Measurements from ENCODE around the gene PRDM16.
A peak's percentile ranks its signal among the peaks of the same experiment; 100 is the strongest.
"Not testable (repeated sequence)": the region's sequence is repeated elsewhere in the genome, so short reads cannot be mapped to it uniquely, and the experiment has no call there.

The PRDM16 gene

GRCh38 chr1:3155056-3155925 is 86.3 kb downstream of the PRDM16 start:
- Mint-ChIP-seq H3K4me1 (no peaks in the 10 kb centered on the region), H3K27ac (no peak overlapping the region), H3K9me3 (no peaks in the 10 kb centered on the region), H3K4me3 (no peak overlapping the region), H3K27me3 (peaks cover 70% of the 10 kb centered on the region), H3K36me3 (no peaks in the 10 kb centered on the region)
- no peak for DNase-seq
- CTCF ChIA-PET: no interaction called here

DNA sequence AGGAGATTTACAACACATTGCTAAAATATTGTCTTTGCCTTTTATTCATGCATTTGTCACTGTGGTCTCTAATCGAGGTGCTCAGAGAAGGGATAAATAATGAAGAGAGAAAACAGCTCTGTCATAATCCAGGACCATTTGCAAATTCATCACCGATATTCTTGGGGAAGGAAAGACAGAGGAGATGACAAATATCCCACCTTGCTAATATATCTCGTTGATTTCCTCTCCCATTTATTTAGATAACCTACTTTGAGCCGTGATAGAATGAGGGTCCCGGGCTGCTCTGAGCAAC is 86.9 kb downstream of the PRDM16 start:
- CTCF ChIA-PET: no interaction called here
- no peaks in the 10 kb centered on the region for H3K9me3 Mint-ChIP-seq
- no peak overlapping the region for H3K4me3 Mint-ChIP-seq
- no peaks in the 10 kb centered on the region for H3K36me3 Mint-ChIP-seq
- DNase-seq: no peak
- no peak overlapping the region for H3K27ac Mint-ChIP-seq
- peaks cover 3% of the 10 kb centered on the region for H3K4me1 Mint-ChIP-seq
- H3K27me3 Mint-ChIP-seq: peaks cover 76% of the 10 kb centered on the region

DNA sequence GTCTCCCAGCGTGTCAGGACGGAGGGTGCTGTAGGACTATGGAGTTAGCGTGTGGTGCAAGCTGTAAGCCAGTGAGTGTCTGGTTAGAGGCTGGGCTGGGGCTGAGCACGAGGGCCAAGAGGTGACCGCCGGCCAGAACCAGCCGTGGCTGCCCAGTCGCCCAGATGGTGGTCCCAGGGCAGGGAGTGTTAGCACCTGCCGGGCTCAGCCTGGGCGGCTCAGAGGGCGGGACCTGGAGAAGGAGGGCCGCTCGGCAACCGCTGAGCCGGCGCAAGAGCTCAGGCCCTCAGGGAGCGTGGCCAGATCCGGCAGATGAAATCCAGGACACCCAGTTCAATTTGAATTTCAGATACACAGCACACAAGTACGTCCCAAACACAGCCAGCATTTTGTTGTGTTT is 87.9 kb downstream of the PRDM16 start:
- Mint-ChIP-seq H3K27me3 (peaks cover 85% of the 10 kb centered on the region), H3K36me3 (no peaks in the 10 kb centered on the region), H3K4me1 (peaks cover 8% of the 10 kb centered on the region), H3K9me3 (no peaks in the 10 kb centered on the region), H3K4me3 (no peak overlapping the region), H3K27ac (no peak overlapping the region)
- CTCF ChIA-PET: no interaction called here
- DNase-seq: no peak

GRCh38 chr1:3158347-3158746 is 89.3 kb downstream of the PRDM16 start:
- H3K9me3 Mint-ChIP-seq: no peaks in the 10 kb centered on the region
- H3K27me3 Mint-ChIP-seq: peaks cover 81% of the 10 kb centered on the region
- DNase-seq: no peak
- H3K27ac Mint-ChIP-seq: no peak overlapping the region
- peaks cover 8% of the 10 kb centered on the region for H3K4me1 Mint-ChIP-seq
- CTCF ChIA-PET: no interaction called here
- H3K4me3 Mint-ChIP-seq: no peak overlapping the region
- no peaks in the 10 kb centered on the region for H3K36me3 Mint-ChIP-seq

- H3K27me3 Mint-ChIP-seq: peaks cover 77% of the 10 kb centered on the region
These were observed 90.1 kb downstream of the PRDM16 start for GRCh38 chr1:3159121-3159520.

DNA sequence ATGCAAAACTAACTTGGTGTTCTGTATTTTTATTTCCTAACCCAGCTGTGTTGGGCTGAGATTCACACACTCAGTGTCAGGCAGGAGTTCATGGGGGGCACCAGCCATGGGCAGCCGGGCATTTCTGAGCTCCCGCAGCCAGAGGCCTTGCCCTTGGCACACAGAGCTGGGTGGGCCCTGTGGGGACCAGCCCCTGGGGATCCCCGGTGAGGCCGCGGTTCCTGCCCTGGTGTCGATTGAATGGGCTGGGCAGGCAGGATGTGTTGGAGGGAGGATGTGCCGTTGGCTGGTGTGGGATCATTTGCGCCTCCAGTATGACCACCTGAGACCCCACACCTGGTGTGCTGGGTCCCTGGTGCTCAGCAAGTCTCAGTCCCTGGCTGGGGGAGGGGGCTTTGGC is 91.0 kb downstream of the PRDM16 start:
- Mint-ChIP-seq H3K27me3 (peaks cover 68% of the 10 kb centered on the region), H3K36me3 (no peaks in the 10 kb centered on the region), H3K4me3 (no peak overlapping the region), H3K9me3 (no peaks in the 10 kb centered on the region), H3K4me1 (peaks cover 8% of the 10 kb centered on the region), H3K27ac (no peak overlapping the region)
- DNase-seq: no peak
- CTCF ChIA-PET: no interaction called here

More at GRCh38 chr1:3159121-3159520, 90.1 kb downstream of the PRDM16 start:
- Mint-ChIP-seq H3K27ac (no peak overlapping the region), H3K4me1 (peaks cover 8% of the 10 kb centered on the region), H3K36me3 (no peaks in the 10 kb centered on the region), H3K9me3 (no peaks in the 10 kb centered on the region), H3K4me3 (no peak overlapping the region)
- CTCF ChIA-PET: no interaction called here
- no peak for DNase-seq

- Mint-ChIP-seq H3K4me3 (peak overlapping the region; percentile 46), H3K27ac (no peak overlapping the region), H3K4me1 (peaks cover 8% of the 10 kb centered on the region), H3K36me3 (no peaks in the 10 kb centered on the region), H3K9me3 (no peaks in the 10 kb centered on the region), H3K27me3 (peaks cover 61% of the 10 kb centered on the region)
- CTCF ChIA-PET: no interaction called here
- no peak for DNase-seq
These were observed 91.7 kb downstream of the PRDM16 start for GRCh38 chr1:3160647-3161145.

GRCh38 chr1:3161176-3161840 is 92.3 kb downstream of the PRDM16 start:
- no peak overlapping the region for H3K27ac Mint-ChIP-seq
- no peaks in the 10 kb centered on the region for H3K9me3 Mint-ChIP-seq
- H3K27me3 Mint-ChIP-seq: peaks cover 55% of the 10 kb centered on the region
- H3K4me3 Mint-ChIP-seq: peak overlapping the region; percentile 46
- H3K36me3 Mint-ChIP-seq: no peaks in the 10 kb centered on the region
- CTCF ChIA-PET: interaction anchor here (0.6 kb wide), 1 partner anchor 234 kb away, joined by 3 read pairs; no protein-coding TSS in a partner anchor
- peaks cover 8% of the 10 kb centered on the region for H3K4me1 Mint-ChIP-seq
- DNase-seq: no peak

- Mint-ChIP-seq H3K27me3 (peaks cover 44% of the 10 kb centered on the region), H3K4me3 (no peak overlapping the region), H3K27ac (no peak overlapping the region), H3K36me3 (no peaks in the 10 kb centered on the region), H3K9me3 (no peaks in the 10 kb centered on the region), H3K4me1 (peaks cover 8% of the 10 kb centered on the region)
- CTCF ChIA-PET: no interaction called here
- DNase-seq: no peak
These were observed 93.4 kb downstream of the PRDM16 start for GRCh38 chr1:3162322-3162882.

DNA sequence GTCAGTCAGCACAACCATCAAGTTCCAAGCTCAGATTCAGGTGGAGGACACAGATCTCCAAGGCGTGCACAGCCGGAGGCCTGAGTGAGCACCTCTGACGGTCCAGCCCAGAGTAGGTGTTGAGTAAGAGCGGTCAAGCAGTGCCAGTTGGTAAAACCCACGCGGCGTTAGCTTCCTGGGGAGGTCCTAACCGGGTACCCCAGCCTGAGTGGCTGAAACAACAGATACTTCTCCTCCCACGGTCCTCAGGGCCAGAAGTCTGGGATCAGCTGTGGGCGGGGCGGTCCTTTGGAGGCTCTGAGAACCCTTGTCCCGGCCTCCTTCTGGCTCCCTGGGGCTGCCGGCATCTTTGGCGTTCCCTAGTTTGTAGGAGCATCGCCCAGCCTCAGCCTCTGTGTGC is 94.4 kb downstream of the PRDM16 start:
- H3K27ac Mint-ChIP-seq: no peak overlapping the region
- no peak for DNase-seq
- CTCF ChIA-PET: no interaction called here
- H3K4me3 Mint-ChIP-seq: no peak overlapping the region
- no peaks in the 10 kb centered on the region for H3K9me3 Mint-ChIP-seq
- H3K36me3 Mint-ChIP-seq: no peaks in the 10 kb centered on the region
- H3K4me1 Mint-ChIP-seq: peaks cover 8% of the 10 kb centered on the region
- H3K27me3 Mint-ChIP-seq: peaks cover 41% of the 10 kb centered on the region

DNA sequence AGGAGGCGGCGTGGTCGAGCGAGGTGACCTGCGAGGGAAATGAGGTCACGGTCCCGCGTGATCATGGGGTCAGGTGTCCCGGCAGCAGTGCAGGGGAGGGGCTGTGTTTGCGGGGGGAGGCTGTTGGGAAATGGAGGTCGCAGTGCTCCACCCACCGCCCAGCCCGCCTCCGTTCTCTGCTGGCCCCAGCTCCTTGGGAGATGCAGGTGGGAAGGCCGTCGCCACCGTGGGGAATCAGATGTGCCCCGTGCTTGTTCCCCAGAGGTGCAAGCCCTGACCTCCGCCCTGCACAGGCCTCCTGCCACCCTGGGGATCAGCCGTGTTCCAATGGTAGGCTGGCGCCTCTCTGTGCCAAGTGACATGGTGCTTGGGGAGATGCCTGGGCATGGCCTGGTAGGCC is 95.7 kb downstream of the PRDM16 start:
- Mint-ChIP-seq H3K4me1 (peaks cover 8% of the 10 kb centered on the region), H3K27me3 (peaks cover 31% of the 10 kb centered on the region), H3K9me3 (no peaks in the 10 kb centered on the region), H3K27ac (no peak overlapping the region), H3K36me3 (no peaks in the 10 kb centered on the region), H3K4me3 (no peak overlapping the region)
- CTCF ChIA-PET: no interaction called here
- no peak for DNase-seq

GRCh38 chr1:3165189-3165588 is 96.2 kb downstream of the PRDM16 start:
- H3K27ac Mint-ChIP-seq, CTCF ChIA-PET, H3K36me3 Mint-ChIP-seq, H3K4me3 Mint-ChIP-seq, DNase-seq, H3K4me1 Mint-ChIP-seq, H3K9me3 Mint-ChIP-seq: not testable (repeated sequence)
- H3K27me3 Mint-ChIP-seq: peaks cover 28% of the 10 kb centered on the region

- H3K36me3 Mint-ChIP-seq: no peaks in the 10 kb centered on the region
- no peaks in the 10 kb centered on the region for H3K9me3 Mint-ChIP-seq
- H3K27me3 Mint-ChIP-seq: peaks cover 18% of the 10 kb centered on the region
- no peak overlapping the region for H3K27ac Mint-ChIP-seq
- no peaks in the 10 kb centered on the region for H3K4me1 Mint-ChIP-seq
- CTCF ChIA-PET: no interaction called here
- DNase-seq: no peak
- no peak overlapping the region for H3K4me3 Mint-ChIP-seq
These were observed 97.4 kb downstream of the PRDM16 start for GRCh38 chr1:3166206-3166918.

- Mint-ChIP-seq H3K4me1 (no peaks in the 10 kb centered on the region), H3K27ac (no peak overlapping the region), H3K36me3 (no peaks in the 10 kb centered on the region), H3K9me3 (no peaks in the 10 kb centered on the region), H3K4me3 (no peak overlapping the region), H3K27me3 (peaks cover 11% of the 10 kb centered on the region)
- CTCF ChIA-PET: no interaction called here
- no peak for DNase-seq
These were observed 98.3 kb downstream of the PRDM16 start for GRCh38 chr1:3167255-3167654.

All from activated naive CD4-positive, alpha-beta T cell treated with anti-CD3 and anti-CD28 coated beads, Interleukin-2, amount 10 ng/mL, durations not matched to agents 7 days and 5 days (primary cell).